Measurements from ENCODE around the gene SNX5.

Gene SNX5

GRCh38 chr20:17939622-17940223 lies 28.9 kb downstream of the SNX5 start:
- DNase-seq = no peak

- DNase-seq = no peak
Observed at GRCh38 chr20:17938871-17939619, 29.5 kb downstream of the SNX5 start.

- DNase-seq = no peak
Observed at GRCh38 chr20:17936761-17937732, 31.5 kb downstream of the SNX5 start.

GRCh38 chr20:17936286-17936760 lies 32.3 kb downstream of the SNX5 start:
- no peak for DNase-seq

GRCh38 chr20:17935761-17936160 lies 32.8 kb downstream of the SNX5 start:
- no peak for DNase-seq

DNA sequence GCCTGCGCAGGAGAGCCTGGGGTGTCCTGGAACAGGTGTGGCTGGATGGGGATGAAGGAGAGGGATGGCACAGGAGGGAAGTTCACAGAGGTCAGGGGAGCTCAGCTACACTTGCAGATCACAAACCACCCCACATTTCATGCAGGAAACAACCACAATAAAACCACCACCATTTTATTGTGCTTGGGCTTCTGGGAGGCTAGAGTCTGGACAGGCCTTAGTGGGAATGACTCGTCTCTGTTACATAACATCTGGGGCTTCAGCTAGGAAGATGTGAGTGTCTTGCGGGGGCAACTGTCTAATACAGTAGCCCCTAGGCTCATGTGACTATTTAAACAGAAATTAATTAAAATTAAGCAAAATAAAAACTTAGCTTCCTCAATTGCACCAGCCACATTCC lies 33.4 kb downstream of the SNX5 start:
- no peak for DNase-seq

DNA sequence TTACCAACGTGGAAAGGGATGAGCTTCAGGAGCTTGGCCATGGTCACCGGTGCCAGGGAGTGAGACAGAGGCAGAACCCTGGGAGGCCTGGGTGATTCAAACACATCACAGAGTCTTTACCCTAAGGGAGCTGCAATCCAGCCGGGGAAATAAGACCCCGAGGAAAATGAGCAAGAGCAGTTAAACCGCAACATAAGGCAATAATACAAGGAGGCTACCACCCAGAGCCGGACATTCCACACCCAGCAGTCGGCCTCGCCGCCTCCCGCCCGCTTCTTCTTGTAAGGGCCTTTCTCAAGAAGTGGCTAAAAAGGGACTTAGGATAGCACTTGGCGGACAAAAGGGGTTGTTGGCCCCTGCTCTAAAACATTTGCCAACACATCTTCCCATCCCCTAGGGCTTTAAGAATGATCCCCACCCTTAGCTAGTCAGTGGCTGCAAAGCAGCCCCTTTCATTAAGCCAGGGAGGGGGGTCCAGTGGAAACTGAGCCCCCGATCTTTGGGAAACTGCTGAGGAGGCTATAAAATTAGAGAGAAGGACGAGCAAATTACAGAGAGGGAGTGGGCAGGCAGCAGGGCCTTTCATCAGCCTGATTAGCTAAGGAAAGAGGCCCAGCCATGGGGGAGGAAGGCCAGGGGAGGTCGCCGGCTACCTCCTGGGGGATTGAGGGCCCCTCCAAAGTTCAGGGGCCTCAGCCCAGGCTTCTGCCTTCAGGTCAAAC lies 34.3 kb downstream of the SNX5 start:
- no peak for DNase-seq

DNA sequence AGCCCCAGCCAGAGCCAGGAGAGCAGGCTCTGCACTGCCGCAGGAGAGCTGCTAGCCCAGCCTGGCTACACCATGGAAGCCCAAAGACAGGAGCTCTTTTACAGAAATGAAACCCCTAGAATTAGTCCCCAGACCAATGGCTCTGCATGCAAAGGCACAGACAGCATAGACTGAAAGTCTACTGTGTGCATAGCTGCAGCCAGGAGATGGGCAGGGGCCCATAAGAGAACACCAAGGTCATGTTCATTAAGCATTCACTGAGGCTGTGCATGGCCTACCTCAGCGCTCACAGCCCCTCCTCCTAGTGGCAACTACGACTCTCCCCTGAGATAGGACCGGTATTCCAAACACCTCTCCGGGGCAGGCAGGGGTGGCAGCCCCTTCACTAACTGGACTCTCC lies 34.9 kb downstream of the SNX5 start:
- DNase-seq = no peak

- no peak for DNase-seq
Observed at GRCh38 chr20:17933121-17933520, 35.5 kb downstream of the SNX5 start.

DNA sequence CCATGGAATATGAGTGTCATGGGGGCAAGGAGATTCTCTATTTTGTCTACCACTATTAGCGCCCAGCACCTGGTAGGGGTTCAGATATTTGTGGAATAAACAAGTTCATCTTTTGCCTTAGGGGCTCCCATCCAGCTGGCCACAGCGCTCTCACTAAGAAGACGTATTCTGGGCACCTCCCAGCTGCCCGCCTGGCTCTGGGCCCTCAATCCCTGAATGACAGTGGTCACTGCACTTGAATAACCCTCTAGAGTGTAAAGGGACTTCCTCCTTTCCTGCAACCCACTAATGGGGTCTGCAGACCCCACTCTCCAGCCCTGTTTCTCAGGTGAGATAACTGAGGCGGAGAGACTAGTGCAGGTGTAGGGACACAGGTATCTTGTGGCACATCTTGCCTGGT lies 36.2 kb downstream of the SNX5 start:
- DNase-seq = no peak

DNA sequence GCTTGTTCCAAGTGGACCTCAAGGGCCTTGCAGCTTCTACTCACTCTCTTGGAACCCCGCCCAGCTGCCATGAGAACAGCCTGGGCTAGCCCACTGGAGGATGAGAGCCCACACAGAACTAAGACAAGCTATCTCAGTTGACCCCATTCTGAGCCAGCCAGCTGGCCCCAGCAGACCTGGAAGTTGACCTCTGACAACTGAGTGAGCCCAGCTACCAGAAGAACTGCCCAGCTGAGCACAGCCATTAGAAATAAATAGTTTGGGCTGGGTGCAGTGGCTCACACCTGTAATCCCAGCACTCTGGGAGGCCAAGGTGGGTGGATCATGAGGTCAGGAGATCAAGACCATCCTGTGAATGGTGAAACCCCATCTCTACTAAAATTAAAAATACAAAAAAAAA lies 37.1 kb downstream of the SNX5 start:
- no peak for DNase-seq

GRCh38 chr20:17928633-17929311 lies 39.8 kb downstream of the SNX5 start:
- no peak for DNase-seq

DNA sequence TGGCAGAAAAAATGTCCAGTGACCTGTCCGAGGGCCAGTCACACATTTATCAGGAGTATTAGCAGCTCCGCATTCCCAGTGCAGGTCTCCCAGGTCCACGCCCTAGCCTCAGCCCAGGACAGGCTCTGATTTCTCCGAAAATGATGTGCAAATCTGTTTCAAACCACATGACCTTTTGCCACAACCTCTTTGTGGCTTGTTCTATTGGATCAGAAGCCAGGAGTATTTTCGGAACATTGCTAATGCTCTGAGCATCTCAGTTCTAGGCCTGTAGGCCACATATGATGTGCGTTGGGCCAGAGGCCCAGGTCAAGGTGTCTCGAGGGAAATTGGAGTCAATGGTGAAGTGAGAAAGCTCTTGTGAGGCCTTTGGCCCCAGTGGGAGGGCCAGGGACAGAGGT lies 40.4 kb downstream of the SNX5 start:
- no peak for DNase-seq

- no peak for DNase-seq
Observed at GRCh38 chr20:17925940-17926300, 42.7 kb downstream of the SNX5 start.

DNA sequence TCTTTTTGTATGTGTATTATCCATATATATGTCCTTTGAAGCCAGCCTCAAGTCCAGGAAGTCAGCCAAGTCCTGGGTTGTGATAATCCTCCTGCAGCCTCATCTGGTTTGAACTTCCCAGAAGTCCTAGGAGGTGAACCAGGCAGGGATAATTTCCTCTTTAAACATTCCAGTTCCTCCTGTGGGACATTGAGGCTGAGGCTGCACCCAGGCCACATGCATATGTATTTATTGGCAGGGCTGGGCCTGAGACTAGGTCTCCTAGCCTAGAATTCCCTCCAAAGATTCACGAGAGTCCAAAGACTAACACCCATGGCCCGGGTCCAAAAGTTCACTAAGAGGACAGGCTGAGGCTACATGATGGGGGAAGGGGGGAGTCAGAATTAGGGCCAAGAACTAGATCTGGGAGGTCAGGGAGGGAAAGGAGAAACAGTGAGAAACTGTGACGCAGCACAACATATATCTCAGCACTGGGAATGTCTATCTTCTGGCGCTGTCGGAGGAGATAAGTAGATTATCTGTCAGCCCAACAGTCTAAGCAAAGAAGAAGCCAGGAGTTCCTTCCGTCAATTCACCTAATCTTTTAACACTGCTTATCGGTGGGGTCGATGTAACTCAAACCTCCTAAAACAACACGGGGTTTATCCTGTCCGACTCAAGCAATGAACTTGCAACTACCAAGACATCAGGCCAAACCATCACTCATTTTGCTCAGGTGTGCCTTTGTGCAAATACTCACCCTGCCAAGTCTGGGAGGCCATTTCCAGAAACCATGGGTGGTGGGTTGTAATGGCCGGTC lies 43.3 kb downstream of the SNX5 start:
- no peak for DNase-seq

GRCh38 chr20:17921774-17922173 lies 46.8 kb downstream of the SNX5 start:
- no peak for DNase-seq

DNA sequence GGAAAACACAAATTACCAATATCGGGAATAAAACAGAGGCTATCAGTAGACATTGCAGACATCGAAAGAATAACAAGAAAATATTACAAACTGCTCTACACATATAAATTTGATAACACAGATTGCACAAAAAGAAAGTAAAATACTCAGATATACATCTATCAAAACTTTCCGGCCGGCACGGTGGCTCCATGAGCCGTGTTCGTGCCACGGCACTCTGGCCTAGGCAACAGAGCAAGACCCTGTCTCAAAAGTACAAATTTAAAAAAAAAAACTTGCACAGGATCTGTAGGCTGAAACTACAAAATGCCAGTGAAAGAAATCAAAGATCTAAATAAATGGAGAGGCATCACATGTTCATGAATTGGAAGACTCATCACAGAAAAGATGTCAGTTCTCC lies 49.4 kb downstream of the SNX5 start:
- DNase-seq = no peak

DNA sequence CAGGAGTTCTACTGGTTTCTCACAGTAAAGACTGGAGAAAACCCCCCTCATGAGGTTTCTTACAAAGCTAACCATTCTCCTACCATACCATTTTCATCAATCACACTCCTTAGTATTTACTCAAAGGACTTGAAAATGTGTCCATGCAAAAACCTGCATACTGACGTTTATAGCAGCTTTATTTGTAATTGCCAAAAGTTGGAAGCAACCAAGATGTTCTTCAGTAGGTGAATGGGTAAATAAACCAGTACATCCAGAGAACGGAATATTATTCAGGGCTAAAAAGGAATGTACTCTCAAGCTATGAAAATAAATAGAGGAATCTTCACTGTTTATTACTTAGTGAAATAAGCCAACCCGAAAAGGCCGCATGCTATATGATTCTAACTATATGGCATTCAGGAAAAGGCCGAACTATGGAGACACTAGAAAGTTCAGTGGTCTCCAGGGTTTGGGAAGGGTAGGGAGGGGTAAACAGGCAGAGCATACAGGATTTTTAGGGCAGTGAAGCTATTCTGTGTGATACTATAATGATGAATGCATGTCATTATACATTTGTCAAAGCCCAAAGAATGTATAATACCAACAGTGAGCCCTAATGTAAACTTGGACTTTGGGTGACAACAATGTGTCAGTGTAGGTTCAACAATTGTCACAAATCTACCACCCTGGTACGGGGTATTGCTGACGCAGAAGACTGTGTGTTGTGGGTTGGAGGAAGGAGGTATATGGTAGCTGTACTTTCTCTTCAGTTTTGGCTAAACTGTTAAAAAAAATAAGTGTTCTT lies 50.6 kb downstream of the SNX5 start:
- no peak for DNase-seq

GRCh38 chr20:17916433-17916891 lies 52.1 kb downstream of the SNX5 start:
- DNase-seq = no peak

DNA sequence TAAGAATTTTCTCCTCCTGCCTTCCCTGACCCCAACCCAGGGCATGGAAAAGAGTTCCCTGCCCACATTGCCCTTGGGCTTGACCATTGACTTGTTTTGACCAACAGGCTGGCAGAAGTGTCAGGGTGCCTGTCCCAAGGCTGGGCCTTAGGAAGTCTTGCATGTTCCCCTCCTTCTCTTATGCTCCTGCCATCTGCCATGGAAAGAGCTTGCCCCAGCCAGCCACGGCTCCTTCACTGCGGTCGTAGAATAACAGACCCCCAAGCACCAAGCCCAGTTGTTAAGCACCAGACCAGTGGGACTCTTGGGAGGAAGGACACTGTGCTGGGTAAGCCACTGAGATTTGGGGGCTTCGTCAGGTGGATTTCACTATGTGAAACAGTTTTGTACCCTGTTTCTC lies 53.6 kb downstream of the SNX5 start:
- DNase-seq = no peak

GRCh38 chr20:17912916-17913315 lies 55.7 kb downstream of the SNX5 start:
- DNase-seq = no peak
